NCI-H446 (cell line): ENCODE results near the gene UHRF2.
"Not testable (repeated sequence)": the region's sequence is repeated elsewhere in the genome, so short reads cannot be mapped to it uniquely, and the experiment has no call there.

Source experiments
- DNase-seq, 2 experiments: peaks; one replicate each; lab custom pipeline; 2025; lab: John Stamatoyannopoulos, UW

UHRF2 gene

DNA sequence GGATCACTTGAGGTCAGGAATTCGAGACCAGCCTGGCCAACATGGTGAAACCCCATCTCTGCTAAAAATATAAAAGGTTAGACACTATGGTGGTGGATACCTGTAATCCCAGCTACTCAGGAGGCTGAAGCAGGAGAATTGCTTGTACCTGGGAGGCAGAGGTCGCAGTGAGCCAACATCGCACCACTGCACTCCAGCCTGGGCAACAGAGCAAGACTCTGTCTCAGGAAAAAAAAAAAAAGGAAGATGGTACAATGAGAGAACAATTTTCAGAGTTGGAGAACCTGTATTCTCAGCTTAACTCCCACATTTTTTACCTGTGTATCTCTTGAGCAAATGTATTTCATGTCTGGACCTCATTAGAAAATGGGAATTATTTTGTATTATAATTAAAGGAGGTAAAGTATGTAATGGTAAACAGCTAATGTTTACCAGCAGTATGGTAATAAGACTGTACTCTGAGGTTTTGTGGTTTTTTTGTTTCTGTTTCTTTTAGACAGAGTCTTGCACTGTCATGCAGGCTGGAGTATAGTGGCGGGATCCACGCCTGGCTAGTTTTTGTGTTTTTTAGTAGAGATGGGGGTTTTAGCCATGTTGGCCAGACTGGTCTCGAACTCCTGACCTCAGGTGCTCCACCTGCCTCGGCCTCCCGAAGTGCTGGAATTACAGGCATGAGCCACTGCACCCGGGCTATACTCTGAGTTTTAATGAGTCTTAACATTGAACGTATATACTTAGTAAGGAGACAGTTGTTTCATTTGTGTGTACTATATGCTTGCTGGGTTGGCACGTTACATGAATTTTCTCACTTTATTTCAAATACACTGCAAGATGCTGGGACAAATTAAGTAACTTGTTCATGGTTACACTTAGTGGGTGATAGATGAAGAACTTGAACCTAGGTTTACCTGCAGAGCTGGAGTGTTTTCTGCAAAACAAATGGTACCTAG, 16.2 kb downstream of the UHRF2 start:
- no peak for DNase-seq

DNA sequence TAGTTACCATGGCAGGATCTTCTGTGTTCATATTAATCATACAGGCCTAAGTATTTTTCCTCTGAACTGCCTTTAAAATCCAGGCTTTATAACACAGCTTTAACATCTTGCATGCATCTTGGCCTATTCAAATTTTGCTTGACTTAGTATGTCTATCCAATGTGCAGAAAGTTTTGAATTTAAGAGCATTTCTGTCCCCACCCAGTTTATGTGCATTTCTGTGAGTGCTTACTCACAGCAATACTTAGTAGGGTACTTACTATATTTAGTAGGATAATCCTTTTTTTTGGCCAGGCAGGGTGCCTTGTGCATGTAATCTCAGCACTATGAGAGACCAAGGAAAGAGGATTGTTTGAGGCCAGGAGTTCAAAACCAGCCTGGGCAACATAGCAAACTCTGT, 18.0 kb downstream of the UHRF2 start:
- no peak for DNase-seq

DNA sequence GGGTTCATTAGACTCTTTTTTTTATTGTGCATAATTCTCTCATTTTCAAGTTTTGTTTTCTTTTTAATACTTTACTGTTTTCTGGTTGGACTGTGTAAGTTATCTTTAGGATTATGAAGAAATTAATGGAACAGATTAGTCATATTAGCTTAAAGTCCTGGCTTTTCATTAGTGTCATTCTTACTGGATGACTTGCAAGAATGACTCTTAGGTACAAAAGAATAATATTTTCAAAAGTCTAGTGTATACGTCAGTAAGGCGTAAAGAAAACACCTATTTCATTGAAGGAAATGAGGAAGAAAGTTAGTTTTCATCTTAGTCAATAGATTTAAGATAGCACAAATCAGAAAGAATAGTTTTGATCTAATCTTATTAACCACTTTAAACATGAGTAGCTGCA, 20.4 kb downstream of the UHRF2 start:
- no peak for DNase-seq

DNA sequence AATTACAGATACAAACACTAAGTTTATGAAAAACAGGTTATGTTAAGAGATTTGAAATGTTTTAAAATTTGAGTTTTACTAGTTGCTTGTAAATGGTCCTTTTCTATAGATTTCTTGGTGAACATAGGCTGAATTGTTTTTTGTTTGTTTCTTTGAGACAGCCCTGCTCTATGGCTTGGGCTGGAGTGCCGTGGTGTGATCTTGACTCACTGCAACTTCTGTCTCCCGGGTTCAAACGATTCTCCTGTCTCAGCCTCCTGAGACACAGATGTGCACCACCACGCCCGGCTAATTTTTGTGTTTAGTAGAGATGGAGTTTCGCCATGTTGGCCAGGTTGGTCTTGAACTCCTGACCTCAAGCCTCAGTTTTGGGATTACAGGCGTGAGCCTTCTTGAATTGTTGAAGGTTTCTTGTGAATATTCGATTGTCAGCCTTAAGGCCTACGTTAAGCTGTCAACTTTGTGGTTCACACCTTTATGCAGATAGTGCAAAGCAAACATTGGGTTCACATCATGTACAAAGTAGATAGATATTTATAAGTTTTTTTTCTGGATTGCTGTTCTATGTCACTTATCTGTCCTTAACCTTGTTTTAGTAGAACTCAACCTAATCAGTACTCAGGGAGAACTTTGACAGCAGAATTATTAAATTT, 26.2 kb downstream of the UHRF2 start:
- no peak for DNase-seq

DNA sequence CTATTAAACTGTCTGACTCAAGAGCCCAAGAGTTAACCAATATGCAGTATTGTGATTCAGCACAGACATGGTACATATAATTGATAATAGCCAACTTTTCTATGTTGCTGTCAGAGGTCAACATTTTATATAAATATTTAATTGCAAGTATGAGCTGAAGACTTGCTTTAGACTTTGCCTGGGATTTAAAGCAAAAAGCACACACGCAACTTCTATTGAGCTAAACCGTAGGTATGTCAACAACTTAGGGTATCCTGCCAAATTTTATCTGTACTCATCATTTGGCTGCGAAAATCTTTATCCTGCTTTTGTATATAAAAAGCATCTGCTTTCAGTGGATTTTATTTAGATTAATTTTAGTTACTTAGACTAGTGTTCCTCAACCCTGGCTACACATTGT, 27.4 kb downstream of the UHRF2 start:
- peak in 1 of 2 experiments; percentile 26 for DNase-seq

DNA sequence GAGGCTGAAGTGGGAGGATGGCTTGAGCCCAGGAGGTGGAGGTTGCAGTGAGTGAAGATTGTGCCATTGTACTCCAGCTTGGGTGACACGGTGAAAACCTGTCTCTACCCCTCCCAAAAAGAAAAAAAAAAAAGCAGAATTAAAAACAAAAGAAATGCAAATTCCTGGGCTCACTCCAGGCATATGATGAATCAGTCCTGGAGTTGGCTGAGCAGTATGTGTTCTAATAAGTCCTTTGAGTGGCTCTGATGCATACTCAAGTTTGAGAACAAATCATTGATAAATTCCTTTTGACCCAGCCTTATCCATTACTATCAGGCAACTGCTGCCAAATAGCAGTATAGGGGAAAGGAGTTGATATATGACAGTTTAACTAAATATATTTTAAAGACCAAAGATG, 28.3 kb downstream of the UHRF2 start:
- DNase-seq: no peak

DNA sequence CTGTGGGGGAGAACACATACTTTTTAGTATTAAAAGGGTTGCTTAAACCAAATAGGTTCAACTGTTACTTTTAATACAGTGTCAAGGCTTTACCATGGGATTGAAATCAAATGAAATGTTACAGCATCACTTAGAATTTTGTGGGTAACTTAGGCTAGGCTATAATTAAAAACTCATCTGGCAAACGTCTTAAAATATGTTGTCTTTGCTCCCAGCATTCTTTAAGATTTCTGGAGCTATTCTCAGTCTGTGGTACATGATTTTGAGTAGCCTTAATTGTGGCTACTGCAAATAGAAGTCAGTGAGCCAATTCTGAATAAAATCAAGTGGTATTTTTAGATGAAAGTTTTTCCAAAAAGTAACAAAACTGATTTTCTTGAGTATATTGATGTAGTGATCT, 30.7 kb downstream of the UHRF2 start:
- DNase-seq: no peak

DNA sequence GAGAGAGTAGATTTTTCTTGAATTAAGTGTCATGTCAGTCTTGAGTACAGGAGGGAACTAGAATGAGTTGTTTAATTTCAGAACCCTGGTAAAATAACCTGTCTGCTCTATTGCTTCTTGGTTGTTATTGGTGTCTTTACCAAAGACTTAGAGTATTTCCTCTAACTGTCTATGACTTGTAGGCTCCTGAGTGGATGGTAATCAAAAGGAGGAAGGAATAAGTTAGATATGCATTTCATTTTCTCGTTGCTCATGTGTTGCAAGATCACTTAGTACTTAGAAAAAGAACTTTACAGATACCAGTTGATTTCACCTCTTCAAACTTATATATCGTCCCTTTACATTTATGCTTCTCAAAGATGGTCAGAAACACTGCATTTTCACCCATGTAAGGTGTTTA, 31.1 kb downstream of the UHRF2 start:
- DNase-seq: no peak

DNA sequence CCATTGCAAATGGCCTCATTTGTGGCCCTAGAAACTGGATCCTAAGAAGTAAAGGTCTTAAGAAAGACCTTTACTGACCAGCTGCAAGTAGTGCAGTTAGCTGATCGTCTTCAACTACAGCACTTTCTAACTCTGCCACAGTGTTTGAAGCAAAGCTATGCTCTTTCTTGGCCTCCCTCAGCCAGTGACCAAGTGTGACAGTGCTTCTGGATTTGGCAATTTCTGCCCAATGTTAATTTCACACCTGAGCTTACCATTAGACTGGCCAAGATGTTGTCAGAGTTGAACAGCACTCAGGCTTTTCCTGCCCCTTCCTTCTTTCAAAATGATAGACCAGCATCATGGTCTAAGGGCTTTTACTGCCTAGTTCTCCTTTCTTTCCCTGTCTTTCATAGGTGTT, 36.1 kb downstream of the UHRF2 start:
- no peak for DNase-seq

DNA sequence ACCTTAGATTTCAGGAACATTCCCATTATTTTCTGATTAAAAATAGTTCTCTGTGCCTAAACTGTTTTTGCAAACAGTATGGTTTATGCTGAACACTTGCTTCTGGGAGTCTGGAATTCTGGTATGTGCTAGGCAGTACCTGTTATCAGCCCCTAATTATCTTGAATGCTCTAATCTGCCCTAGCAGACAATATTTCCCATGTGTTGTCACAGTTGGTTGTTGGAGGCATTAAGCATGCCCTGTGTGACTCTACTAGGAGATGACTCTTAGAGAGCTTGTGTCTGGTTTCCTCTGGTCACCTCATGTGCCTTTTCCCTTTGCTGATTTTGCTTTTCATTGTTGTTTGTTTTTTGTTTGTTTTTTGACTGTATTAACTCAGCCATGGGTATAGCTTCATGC, 36.6 kb downstream of the UHRF2 start:
- DNase-seq: no peak

DNA sequence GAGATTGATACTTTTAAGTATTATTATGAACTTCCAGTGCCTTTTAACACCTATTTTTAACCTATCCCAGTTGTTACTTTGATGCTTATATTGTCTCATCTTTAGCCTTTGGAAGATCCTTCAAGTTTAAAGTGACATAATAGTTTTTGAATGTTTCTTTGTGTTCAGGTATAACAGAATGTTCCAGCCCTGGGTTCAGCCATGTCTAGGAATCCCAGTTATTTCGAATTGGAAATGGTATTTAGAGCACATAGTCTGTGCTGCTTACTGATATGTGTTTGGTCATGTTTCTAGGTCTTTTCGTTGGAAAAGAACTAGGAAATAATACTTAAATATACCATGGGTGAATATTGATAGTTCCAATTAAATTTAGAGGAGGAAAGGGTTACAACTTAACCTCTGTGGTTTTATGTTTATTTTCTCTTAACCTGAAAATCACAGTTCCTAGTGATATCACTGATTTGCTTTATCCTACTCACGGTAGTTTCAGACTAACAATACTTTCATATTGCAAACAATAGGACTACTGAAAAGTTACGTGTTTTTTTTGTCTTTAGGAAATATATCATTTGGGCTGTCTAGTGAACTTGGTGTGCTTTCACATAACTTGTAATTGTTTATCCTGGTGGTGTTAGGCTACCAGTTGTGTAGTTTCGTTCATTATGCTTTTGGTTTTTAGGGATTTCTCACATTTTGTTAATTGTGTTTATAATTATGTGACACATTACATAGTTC, 37.8 kb downstream of the UHRF2 start:
- no peak for DNase-seq

DNA sequence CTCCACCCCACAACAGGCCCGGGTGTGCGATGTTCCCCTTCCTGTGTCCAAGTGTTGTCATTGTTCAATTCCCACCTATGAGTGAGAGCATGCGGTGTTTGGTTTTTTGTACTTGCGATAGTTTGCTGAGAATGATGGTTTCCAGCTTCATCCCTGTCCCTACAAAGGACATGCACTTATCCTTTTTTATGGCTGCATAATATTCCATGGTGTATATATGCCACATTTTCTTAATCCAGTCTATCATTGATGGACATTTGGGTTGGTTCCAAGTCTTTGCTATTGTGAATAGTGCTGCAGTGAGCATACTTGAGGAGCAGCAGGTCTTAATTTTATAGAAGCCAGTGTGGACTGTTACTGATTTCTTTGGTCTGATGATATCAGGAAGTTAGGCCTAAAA, 42.3 kb downstream of the UHRF2 start:
- not testable (repeated sequence) for DNase-seq

DNA sequence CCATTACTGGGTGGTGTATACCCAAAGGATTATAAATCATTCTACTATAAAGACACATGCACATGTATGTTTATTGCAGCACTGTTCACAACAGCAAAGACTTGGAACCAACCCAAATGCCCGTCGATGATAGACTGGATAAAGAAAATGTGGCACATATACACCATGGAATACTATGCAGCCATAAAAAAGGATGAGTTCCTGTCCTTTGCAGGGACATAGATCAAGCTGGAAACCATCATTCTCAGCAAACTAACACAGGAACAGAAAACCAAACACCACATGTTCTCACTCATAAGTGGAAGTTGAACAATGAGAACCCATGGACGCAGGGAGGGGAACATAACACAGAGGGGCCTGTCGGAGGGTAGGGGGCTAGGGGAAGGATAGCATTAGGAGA, 45.7 kb downstream of the UHRF2 start:
- DNase-seq: not testable (repeated sequence)

DNA sequence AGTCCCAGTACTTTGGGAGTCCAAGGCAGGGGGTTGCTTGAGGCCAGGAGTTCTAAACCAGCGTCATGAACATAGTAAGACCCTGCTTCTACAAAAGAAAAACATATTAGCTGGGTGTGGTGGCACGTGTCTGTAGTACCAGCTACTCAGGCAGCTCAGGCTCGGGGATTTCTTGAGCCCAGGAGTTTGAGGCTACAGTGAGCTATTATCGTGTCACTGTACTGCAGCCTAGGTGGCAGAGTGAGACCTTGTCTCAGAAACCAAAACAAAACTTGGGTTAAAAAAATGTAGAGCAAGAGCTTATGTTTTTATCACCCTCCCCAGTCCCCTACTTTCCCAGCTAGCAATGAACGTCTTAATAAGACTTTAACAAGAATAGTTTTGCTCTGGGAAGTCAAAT, 46.7 kb downstream of the UHRF2 start:
- no peak for DNase-seq

DNA sequence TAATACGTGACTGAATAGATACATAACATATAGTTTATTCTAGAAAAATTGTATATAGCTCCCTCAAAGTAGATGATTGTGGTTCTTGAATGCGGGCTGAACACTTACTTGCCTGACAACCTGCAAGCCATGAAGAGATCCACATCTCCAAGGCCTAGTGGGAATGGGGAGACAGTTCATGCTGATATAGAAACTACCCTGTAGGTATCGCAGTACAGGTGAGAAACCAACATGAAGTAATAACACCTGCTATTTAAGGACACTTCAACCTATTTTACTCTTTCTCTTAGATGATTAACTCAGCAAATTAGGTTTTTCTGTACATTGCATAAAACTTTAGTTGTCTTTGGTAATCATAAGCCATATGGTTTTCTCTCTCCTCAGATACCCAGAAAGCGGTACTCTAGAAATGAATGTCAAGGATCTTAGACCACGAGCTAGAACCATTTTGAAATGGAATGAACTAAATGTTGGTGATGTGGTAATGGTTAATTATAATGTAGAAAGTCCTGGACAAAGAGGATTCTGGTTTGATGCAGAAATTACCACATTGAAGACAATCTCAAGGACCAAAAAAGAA, 47.3 kb downstream of the UHRF2 start:
- DNase-seq: no peak

DNA sequence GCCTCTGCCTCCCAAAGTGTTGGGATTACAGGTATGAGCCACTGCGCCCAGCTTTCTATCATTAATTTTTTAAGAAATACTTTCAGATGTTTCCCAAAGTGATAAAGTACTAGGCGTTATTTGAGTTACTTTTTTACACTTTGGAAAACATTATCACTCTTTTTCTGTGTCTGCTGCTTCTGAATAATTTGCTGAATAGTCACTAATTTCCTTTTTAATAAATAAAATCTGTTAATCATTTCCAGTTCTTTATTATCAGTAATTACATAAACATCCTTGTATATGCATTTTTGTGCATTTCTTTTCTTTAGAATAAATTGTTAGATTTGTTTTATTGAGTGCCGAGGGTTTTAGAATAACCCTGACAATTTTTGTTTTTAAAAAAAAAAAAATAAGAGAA, 48.6 kb downstream of the UHRF2 start:
- no peak for DNase-seq

DNA sequence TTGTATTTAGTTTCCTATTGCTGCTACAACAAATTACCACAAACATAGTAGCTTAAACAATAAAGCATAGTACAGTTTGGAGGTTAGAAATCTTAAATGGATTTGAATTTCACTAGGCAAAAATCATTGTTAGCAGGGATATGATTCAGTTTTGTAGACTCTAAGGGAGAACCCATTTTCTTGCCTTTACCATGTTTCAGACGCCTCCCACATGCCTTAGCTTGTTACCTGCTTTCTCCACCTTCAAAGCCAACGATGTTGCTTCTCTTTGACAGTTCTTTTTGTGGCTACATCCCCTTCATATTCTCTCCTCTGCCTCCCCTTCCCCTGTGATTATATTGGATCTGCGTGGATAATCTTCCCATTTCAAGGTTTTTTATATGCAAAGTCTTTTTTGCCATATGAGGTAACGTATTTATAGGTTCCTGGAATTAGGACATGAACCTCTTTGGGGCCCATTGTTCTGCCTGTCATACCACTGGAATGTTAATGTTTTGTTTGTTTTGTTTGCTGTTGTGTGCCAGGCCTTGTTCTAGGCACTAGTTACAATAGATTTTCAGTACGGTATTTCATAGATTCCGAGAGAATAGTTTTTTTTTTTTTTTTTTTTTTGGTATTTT, 54.1 kb downstream of the UHRF2 start:
- DNase-seq: no peak

DNA sequence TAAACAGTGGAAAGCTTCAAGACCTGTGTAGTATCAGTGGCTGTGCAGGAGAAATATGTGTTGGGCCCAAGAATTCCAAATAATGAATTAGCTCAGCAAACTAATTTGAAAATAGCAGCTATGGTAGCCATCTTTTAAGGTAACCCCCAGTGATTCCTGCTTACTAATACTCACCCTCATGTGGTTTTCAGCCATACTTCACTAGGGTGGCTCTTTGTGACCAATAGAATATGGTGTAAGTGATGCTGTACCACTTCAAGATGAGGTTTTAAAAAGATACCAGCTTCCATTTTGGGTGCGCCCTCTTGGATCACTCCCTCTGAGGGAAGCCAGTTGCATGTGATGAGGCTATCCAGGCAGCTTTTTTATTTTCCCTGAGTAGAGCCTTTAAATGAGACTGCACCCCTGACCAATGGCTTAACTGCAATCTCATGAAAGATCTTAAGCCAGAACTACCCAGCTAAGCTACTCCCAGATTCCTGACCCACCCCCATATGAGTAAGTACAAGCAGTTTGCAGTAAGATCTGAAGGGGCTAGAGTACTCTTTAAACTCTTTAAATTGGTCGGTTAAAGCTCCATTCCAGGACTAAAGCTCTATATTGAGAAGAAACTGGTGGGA, 58.3 kb downstream of the UHRF2 start:
- no peak for DNase-seq

DNA sequence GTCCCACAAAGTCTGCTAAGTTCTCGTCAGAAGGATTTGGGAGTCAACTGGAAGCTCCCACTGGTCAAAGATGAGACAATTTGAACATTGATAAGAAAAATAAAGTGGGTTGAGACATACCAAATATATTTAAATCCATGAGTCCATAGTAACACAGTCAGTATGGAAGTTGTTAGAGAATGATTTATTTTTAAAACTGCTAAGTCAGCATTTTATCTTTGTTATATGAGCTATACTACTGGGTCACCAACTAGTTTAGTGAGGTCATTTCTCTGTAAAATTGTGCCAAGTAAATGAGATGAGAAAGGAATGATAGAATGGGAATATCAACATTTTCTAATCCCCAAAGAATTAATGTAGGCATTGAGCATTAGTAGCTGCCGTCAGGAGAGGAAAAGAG, 60.2 kb downstream of the UHRF2 start:
- no peak for DNase-seq

DNA sequence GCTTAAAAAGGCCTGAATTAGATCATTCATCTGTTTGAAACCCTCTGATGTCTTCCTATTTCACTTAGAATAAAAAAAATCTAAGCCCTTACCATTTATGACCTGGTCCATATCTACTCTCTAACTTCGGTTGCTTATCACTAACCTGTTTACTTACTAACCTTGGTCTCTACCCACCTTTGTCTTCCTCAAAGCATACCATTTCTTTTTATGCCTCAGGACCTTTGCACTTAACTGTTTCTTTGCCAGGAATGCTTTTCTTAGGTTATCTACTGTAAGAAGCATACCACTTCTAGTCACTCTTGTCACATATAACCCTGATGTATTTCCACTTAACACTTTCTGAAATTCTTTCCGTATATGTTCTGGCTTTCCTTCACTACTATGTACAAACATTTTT, 67.0 kb downstream of the UHRF2 start:
- no peak for DNase-seq

DNA sequence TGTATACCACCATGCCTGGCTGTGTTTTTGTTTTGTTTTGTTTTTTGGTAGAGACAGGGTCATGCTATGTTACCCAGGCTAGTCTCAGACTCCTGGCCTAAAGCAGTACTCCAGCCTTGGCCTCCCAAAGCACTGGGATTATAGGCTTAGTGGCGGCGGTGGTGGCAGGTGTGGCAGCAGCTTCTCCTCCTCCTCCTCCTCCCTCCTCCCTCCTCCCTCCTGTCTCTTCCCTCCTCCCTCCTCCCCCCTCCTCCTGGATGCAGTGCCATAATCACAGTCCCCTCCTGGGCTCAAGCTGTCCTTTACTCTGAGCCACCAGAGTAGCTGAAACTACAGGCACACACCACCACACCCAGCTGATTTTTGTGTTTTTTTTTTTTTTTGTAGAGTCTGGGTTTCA, 71.2 kb downstream of the UHRF2 start:
- no peak for DNase-seq

DNA sequence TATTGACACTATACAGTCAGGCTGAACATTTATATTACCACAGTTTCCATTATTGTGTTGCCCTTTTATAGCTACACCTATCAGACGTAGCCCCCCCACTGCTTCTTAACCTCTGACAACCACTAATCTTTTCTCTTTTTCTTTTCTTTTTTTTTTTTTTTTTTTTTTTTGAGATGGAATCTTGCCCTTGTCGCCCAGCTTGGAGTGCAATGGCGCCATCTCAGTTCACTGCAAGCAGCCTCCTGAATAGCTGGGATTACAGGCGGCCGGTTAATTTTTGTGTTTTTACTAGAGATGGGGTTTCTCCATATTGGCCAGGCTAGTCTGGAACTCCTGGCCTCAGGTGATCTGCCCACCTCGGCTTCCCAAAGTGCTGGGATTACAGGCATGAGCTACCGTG, 75.4 kb downstream of the UHRF2 start:
- no peak for DNase-seq
